Type B pancreatic cell (in vitro differentiated cells): ENCODE data around the gene TIMM22. TPM values are rescaled to one million over a fixed set of nuclear protein-coding genes. Genes with fewer than 3 reads are reported as not detected.

Experiments
- DNase-seq: peaks from one replicate; pipeline ENCODE4 v3.0.0; 2021; ENCODE audit warnings: mixed read lengths; ENCODE audit not compliant: unreplicated experiment; ENCODE audit errors: extremely low spot score
- H3K27ac Mint-ChIP-seq: 2 replicates; pipeline ENCODE4 v1.8.0; 2021; ENCODE audit warnings: mild to moderate bottlenecking, mixed read lengths
- H3K27me3 Mint-ChIP-seq: 2 replicates; pipeline ENCODE4 v1.8.0; 2021; ENCODE audit warnings: mixed read lengths
- H3K36me3 Mint-ChIP-seq: 2 replicates; pipeline ENCODE4 v1.8.0; 2021; ENCODE audit warnings: mixed read lengths
- H3K4me1 Mint-ChIP-seq: one replicate; pipeline ENCODE4 v1.8.0; 2021; ENCODE audit warnings: mixed read lengths; ENCODE audit not compliant: unreplicated experiment
- H3K4me3 Mint-ChIP-seq: 2 replicates; pipeline ENCODE4 v1.8.0; 2021; ENCODE audit warnings: mild to moderate bottlenecking, mixed read lengths
- H3K9me3 Mint-ChIP-seq: 2 replicates; pipeline ENCODE4 v1.8.0; 2021; ENCODE audit warnings: mixed read lengths
- total RNA-seq: library from RNA; stranded (reverse); gene quantifications from 2 replicates; pipeline ENCODE4 v1.2.1, GENCODE V29; 2021; ENCODE audit warnings: low replicate concordance
- TF ChIP-seq, protein P1 (sequence below): fragments of 200-600 bp; sonication (generic); conservative IDR thresholded peaks from 2 replicates; pipeline ENCODE4 v1.5.0; 2021; ENCODE audit warnings: antibody characterized with exemption, mild to moderate bottlenecking

TIMM22 gene
- total RNA-seq, 1 donor from 2014 or later = 20.1 TPM

DNA sequence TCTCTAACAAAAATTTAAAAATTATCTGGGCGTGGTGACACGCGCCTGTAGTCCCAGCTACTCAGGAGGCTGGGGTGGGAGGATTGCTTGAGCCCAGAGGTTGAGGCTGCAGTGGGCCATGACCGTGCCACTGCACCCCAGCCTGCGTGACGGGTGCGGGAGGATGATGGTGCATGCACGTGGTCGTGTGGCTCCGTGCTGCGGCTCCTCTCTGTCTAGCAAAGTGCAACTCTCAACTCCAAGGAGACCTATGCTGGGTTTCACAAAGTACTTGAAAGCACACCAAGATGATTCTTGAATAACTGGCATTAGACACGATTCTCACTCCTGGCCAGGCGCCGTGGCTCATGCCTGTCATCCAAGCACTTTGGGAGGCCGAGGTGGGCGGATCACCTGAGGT, 43.2 kb upstream of the TIMM22 start:
- Mint-ChIP-seq H3K4me1 (peaks cover 36% of the 10 kb centered on the region), H3K27me3 (no peaks in the 10 kb centered on the region), H3K9me3 (peaks cover 9% of the 10 kb centered on the region), H3K4me3 (no peak overlapping the region), H3K27ac (peak overlapping the region; percentile 94), H3K36me3 (peaks cover 22% of the 10 kb centered on the region)
- DNase-seq = no peak
- TF ChIP-seq, protein P1, sequence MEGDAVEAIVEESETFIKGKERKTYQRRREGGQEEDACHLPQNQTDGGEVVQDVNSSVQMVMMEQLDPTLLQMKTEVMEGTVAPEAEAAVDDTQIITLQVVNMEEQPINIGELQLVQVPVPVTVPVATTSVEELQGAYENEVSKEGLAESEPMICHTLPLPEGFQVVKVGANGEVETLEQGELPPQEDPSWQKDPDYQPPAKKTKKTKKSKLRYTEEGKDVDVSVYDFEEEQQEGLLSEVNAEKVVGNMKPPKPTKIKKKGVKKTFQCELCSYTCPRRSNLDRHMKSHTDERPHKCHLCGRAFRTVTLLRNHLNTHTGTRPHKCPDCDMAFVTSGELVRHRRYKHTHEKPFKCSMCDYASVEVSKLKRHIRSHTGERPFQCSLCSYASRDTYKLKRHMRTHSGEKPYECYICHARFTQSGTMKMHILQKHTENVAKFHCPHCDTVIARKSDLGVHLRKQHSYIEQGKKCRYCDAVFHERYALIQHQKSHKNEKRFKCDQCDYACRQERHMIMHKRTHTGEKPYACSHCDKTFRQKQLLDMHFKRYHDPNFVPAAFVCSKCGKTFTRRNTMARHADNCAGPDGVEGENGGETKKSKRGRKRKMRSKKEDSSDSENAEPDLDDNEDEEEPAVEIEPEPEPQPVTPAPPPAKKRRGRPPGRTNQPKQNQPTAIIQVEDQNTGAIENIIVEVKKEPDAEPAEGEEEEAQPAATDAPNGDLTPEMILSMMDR = no peak

GRCh38 chr17:954431-955164, 42.3 kb upstream of the TIMM22 start:
- no peak for DNase-seq
- peak overlapping the region; percentile 94 for H3K27ac Mint-ChIP-seq

GRCh38 chr17:956905-957304, 40.0 kb upstream of the TIMM22 start:
- TF ChIP-seq, protein P1 = no peak
- H3K27ac Mint-ChIP-seq = peak overlapping the region; percentile 91
- peaks cover 9% of the 10 kb centered on the region for H3K9me3 Mint-ChIP-seq
- peak overlapping the region; percentile 57 for H3K4me3 Mint-ChIP-seq
- H3K27me3 Mint-ChIP-seq = no peaks in the 10 kb centered on the region
- no peak for DNase-seq
- peaks cover 23% of the 10 kb centered on the region for H3K4me1 Mint-ChIP-seq
- peaks cover 22% of the 10 kb centered on the region for H3K36me3 Mint-ChIP-seq

More at GRCh38 chr17:954431-955164, 42.3 kb upstream of the TIMM22 start:
- H3K4me1 Mint-ChIP-seq = peaks cover 36% of the 10 kb centered on the region
- H3K9me3 Mint-ChIP-seq = peaks cover 9% of the 10 kb centered on the region
- peak overlapping the region; percentile 72 for H3K4me3 Mint-ChIP-seq
- peaks cover 22% of the 10 kb centered on the region for H3K36me3 Mint-ChIP-seq
- H3K27me3 Mint-ChIP-seq = no peaks in the 10 kb centered on the region
- TF ChIP-seq, protein P1 = no peak

DNA sequence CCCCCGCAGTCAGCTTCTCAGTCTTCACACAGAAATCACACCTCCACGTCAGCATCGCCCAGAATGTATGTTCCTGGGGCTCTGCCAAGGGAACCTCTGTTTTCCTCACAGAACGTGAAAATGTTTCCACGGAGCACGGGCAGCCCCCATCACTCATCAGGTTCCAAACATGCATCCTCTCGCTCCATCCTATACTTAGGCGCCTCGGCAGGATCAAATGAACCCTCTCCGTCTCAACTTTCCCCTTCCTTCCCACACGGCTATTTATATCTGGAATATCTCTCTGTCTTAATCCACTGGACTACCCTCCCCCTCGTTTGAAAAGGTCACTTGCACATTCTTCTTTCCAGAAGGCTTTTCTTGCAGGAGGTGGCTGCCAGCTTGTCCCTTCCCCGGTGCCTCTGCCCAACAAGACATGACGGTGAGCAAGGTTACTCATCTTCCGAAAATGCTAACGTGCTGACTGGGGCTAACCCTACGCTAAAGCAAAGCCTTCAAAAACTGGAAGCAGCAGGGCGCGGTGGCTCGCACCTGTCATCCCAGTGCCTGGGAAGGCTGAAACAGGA, 39.0 kb upstream of the TIMM22 start:
- Mint-ChIP-seq H3K9me3 (peaks cover 9% of the 10 kb centered on the region), H3K36me3 (peaks cover 25% of the 10 kb centered on the region), H3K27me3 (no peaks in the 10 kb centered on the region), H3K27ac (peak overlapping the region; percentile 91), H3K4me1 (peaks cover 28% of the 10 kb centered on the region), H3K4me3 (peak overlapping the region; percentile 74)
- TF ChIP-seq, protein P1 = no peak
- no peak for DNase-seq

GRCh38 chr17:958712-959451, 38.0 kb upstream of the TIMM22 start:
- Mint-ChIP-seq H3K9me3 (peaks cover 9% of the 10 kb centered on the region), H3K4me3 (no peak overlapping the region), H3K27ac (no peak overlapping the region), H3K36me3 (peaks cover 25% of the 10 kb centered on the region), H3K4me1 (peaks cover 31% of the 10 kb centered on the region), H3K27me3 (no peaks in the 10 kb centered on the region)
- TF ChIP-seq, protein P1 = no peak
- no peak for DNase-seq
